PC-3 (cell line): ENCODE results near the gene CDH4. TPM values are rescaled to one million over a fixed set of nuclear protein-coding genes. Genes with fewer than 3 reads are reported as not detected.

ENCODE experiments used
- ATAC-seq: fragments of 200-7000 bp; cut with Tn5 transposase; 2 replicates; pipeline ENCODE4 v1.9.1; 2020; ENCODE audit warnings: mild to moderate bottlenecking, moderate library complexity
- BruUV-seq: library from RNA; stranded (reverse); fragments of 400-500 nt; replicated peaks from 2 replicates; lab custom pipeline; 2021; lab: Mats Ljungman, UMichigan
- CTCF ChIA-PET: fragments of 300-600 bp; sonication (Branson Sonifier 250); formaldehyde crosslinking; loops from one replicate; lab custom pipeline; 2022; ENCODE audit warnings: antibody characterized with exemption; lab: Charles Lee
- POLR2A ChIA-PET: fragments of 300-600 bp; sonication (Branson Sonifier 250); formaldehyde crosslinking; loops from one replicate; lab custom pipeline; 2022; ENCODE audit warnings: antibody characterized with exemption; ENCODE audit not compliant: unreplicated experiment; lab: Charles Lee
- DNase-seq: peaks from one replicate; pipeline ENCODE4 v3.0.0-alpha.2; 2015
- H2AFZ ChIP-seq: fragments of 300-600 bp; sonication (generic); 2 replicates; pipeline ENCODE4 v1.6.0; 2016; ENCODE audit warnings: antibody characterized with exemption, low read length
- H3F3A ChIP-seq: fragments of 300-600 bp; sonication (generic); one replicate; pipeline ENCODE4 v1.6.0; 2017; ENCODE audit warnings: antibody characterized with exemption, low read length, control low read depth, mild to moderate bottlenecking; ENCODE audit not compliant: unreplicated experiment
- H3K27ac ChIP-seq: fragments of 300-600 bp; sonication (generic); 2 replicates; pipeline ENCODE4 v1.5.1; 2016; ENCODE audit warnings: mild to moderate bottlenecking, low read length
- H3K27me3 ChIP-seq: fragments of 300-600 bp; sonication (generic); 2 replicates; pipeline ENCODE4 v1.6.1; 2016; ENCODE audit warnings: low read length, mixed read lengths
- H3K36me3 ChIP-seq: fragments of 300-600 bp; sonication (generic); 2 replicates; pipeline ENCODE4 v1.6.1; 2016; ENCODE audit warnings: low read depth, mixed run types, low read length, mixed read lengths
- H3K4me1 ChIP-seq: fragments of 300-600 bp; sonication (generic); 2 replicates; pipeline ENCODE4 v1.5.1; 2016; ENCODE audit warnings: low read length; ENCODE audit not compliant: insufficient read depth
- H3K4me2 ChIP-seq: fragments of 300-600 bp; sonication (generic); 2 replicates; pipeline ENCODE4 v1.6.0; 2016; ENCODE audit warnings: low read length
- H3K4me3 ChIP-seq: fragments of 300-600 bp; sonication (generic); 2 replicates; pipeline ENCODE4 v1.5.1; 2016; ENCODE audit warnings: mild to moderate bottlenecking, low read length, mixed read lengths
- H3K79me2 ChIP-seq: fragments of 300-600 bp; sonication (generic); 2 replicates; pipeline ENCODE4 v1.6.1; 2017; ENCODE audit warnings: low read length, mixed read lengths
- H3K9ac ChIP-seq: fragments of 300-600 bp; sonication (generic); 2 replicates; pipeline ENCODE4 v1.6.0; 2016; ENCODE audit warnings: mild to moderate bottlenecking, low read length
- H3K9me2 ChIP-seq: fragments of 300-600 bp; sonication (generic); replicated peaks from 2 replicates; pipeline ENCODE4 v1.6.1; 2016; ENCODE audit warnings: mixed run types, low read length, mixed read lengths
- H3K9me3 ChIP-seq: fragments of 300-600 bp; sonication (generic); 2 replicates; pipeline ENCODE4 v1.6.1; 2016; ENCODE audit warnings: low read length, mixed read lengths
- H4K20me1 ChIP-seq: fragments of 300-600 bp; sonication (generic); 2 replicates; pipeline ENCODE4 v1.6.1; 2016; ENCODE audit warnings: low read length, mixed read lengths
- CTCF ChIP-seq: fragments of 300-600 bp; sonication (generic); conservative IDR thresholded peaks from 2 replicates; pipeline ENCODE4 v1.5.1; 2017; ENCODE audit warnings: antibody characterized with exemption, low read depth, mild to moderate bottlenecking, low read length
- EZH2 ChIP-seq: fragments of 300-600 bp; sonication (generic); IDR thresholded peaks from one replicate; pipeline ENCODE4 v1.6.1; 2017; ENCODE audit warnings: antibody characterized with exemption, mild to moderate bottlenecking, low read length; ENCODE audit not compliant: unreplicated experiment
- EZH2phosphoT487 ChIP-seq: fragments of 300-600 bp; sonication (generic); IDR thresholded peaks from 2 replicates; pipeline ENCODE4 v1.6.1; 2018; ENCODE audit warnings: mild to moderate bottlenecking, antibody characterized with exemption, low read length, borderline replicate concordance
- intact Hi-C: fragments of 100-400 bp; cut with micrococcal nuclease; formaldehyde crosslinking; loops from 2 replicates; pipeline ENCODE4 v1.9.0; 2023
- total RNA-seq: library from RNA; depleted of rRNA; stranded (reverse); fragments of >200 nt; gene quantifications from 2 replicates; pipeline ENCODE4 v1.2.3, GENCODE V29; 2014

The CDH4 gene
- total RNA-seq, 1 experiment from 2014 or later: not detected

GRCh38 chr20:61816606-61817460, 564.8 kb downstream of the CDH4 start:
- no peak overlapping the region for H2AFZ ChIP-seq
- no peak overlapping the region for H3K4me3 ChIP-seq
- no peaks in the 10 kb centered on the region for H3K9me2 ChIP-seq
- ChIA-PET POLR2A (no interaction called here), CTCF (no interaction called here)
- no peak overlapping the region for H3K27ac ChIP-seq
- no TSS peak for BruUV-seq
- H3K4me2 ChIP-seq: no peak overlapping the region
- peaks cover 96% of the 10 kb centered on the region for H3K27me3 ChIP-seq
- DNase-seq (no peak), ATAC-seq (no peak)
- no peaks in the 10 kb centered on the region for H3K36me3 ChIP-seq
- TF ChIP-seq EZH2phosphoT487: no peak
- no peak for TF ChIP-seq EZH2
- TF ChIP-seq CTCF: no peak
- intact Hi-C loops: no loop called here
- no peak overlapping the region for H3K9ac ChIP-seq
- no peaks in the 10 kb centered on the region for H3K4me1 ChIP-seq
- no peaks in the 10 kb centered on the region for H4K20me1 ChIP-seq
- no peaks in the 10 kb centered on the region for H3F3A ChIP-seq
- no peaks in the 10 kb centered on the region for H3K79me2 ChIP-seq
- no peaks in the 10 kb centered on the region for H3K9me3 ChIP-seq

GRCh38 chr20:61817575-61817974, 565.5 kb downstream of the CDH4 start:
- H3K9me3 ChIP-seq: no peaks in the 10 kb centered on the region
- no TSS peak for BruUV-seq
- H3K4me3 ChIP-seq: no peak overlapping the region
- ATAC-seq (no peak), DNase-seq (no peak)
- H3F3A ChIP-seq: no peaks in the 10 kb centered on the region
- intact Hi-C loops: no loop called here
- no peaks in the 10 kb centered on the region for H3K9me2 ChIP-seq
- TF ChIP-seq EZH2 (no peak), CTCF (no peak), EZH2phosphoT487 (no peak)
- no peak overlapping the region for H3K4me2 ChIP-seq
- H3K4me1 ChIP-seq: no peaks in the 10 kb centered on the region
- H3K36me3 ChIP-seq: no peaks in the 10 kb centered on the region
- no peaks in the 10 kb centered on the region for H3K79me2 ChIP-seq
- peaks cover 96% of the 10 kb centered on the region for H3K27me3 ChIP-seq
- no peak overlapping the region for H2AFZ ChIP-seq
- CTCF ChIA-PET: no interaction called here
- H4K20me1 ChIP-seq: no peaks in the 10 kb centered on the region
- POLR2A ChIA-PET: no interaction called here
- H3K27ac ChIP-seq: no peak overlapping the region
- H3K9ac ChIP-seq: no peak overlapping the region
